Fibroblast of lung (primary cell): ENCODE results near the gene LTBP2. TPM values are rescaled to one million over a fixed set of nuclear protein-coding genes. Genes with fewer than 3 reads are reported as not detected.

Source experiments
- DNase-seq, 2 donors: peaks; one replicate each; pipeline versions ENCODE4 v3.0.0 to v3.0.0-alpha.2; 2010; ENCODE audit warnings: low read depth in 2 of 2
- H2AFZ ChIP-seq: 2 replicates; pipeline ENCODE4 v1.5.1; 2012; ENCODE audit warnings: low read length, control low read depth, inconsistent platforms
- H3K27ac ChIP-seq: 2 replicates; pipeline ENCODE4 v1.5.1; 2011; ENCODE audit warnings: low read length, control low read depth; ENCODE audit not compliant: insufficient read depth
- H3K27me3 ChIP-seq: 2 replicates; pipeline ENCODE4 v1.5.1; 2011; ENCODE audit warnings: mild to moderate bottlenecking, low read length; ENCODE audit not compliant: control insufficient read depth, insufficient read depth
- H3K36me3 ChIP-seq: 2 replicates; pipeline ENCODE4 v1.5.1; 2011; ENCODE audit warnings: low read length; ENCODE audit not compliant: control insufficient read depth, insufficient read depth
- H3K4me1 ChIP-seq: 2 replicates; pipeline ENCODE4 v1.5.1; 2011; ENCODE audit warnings: low read length; ENCODE audit not compliant: control insufficient read depth, insufficient read depth; ENCODE audit errors: extremely low read depth
- H3K4me2 ChIP-seq: 2 replicates; pipeline ENCODE4 v1.5.1; 2011; ENCODE audit warnings: low read length, control low read depth; ENCODE audit not compliant: insufficient read depth; ENCODE audit errors: extremely low read depth
- H3K4me3 ChIP-seq, 4 experiments: fragments of 200-600 bp in 1 of 4; sonication (generic) in 1 of 4; replicated peaks in 1 of 4; 2 replicates each; pipeline ENCODE4 v1.5.1; 2011 to 2016; ENCODE audit warnings: low read length in 4 of 4, low read depth in 3 of 4, mild to moderate bottlenecking in 3 of 4, control low read depth in 2 of 4, inconsistent platforms in 1 of 4, mixed read lengths in 1 of 4; ENCODE audit not compliant: insufficient read depth in 1 of 4; ENCODE audit errors: control extremely low read depth in 1 of 4
- H3K79me2 ChIP-seq: 2 replicates; pipeline ENCODE4 v1.5.1; 2012; ENCODE audit warnings: mild to moderate bottlenecking, low read length, inconsistent platforms; ENCODE audit not compliant: control insufficient read depth, insufficient read depth
- H3K9ac ChIP-seq: 2 replicates; pipeline ENCODE4 v1.5.1; 2011; ENCODE audit warnings: mild to moderate bottlenecking, low read length, control low read depth; ENCODE audit not compliant: insufficient read depth
- H3K9me3 ChIP-seq: 2 replicates; pipeline ENCODE4 v1.5.1; 2012; ENCODE audit warnings: low read depth, low read length; ENCODE audit not compliant: control insufficient read depth, insufficient read depth
- H4K20me1 ChIP-seq: 2 replicates; pipeline ENCODE4 v1.5.1; 2011; ENCODE audit warnings: low read length; ENCODE audit not compliant: control insufficient read depth, insufficient read depth; ENCODE audit errors: extremely low read depth
- CTCF ChIP-seq, 2 donors: IDR thresholded peaks in 1 of 2; conservative IDR thresholded peaks in 1 of 2; 1 replicate in 1 of 2; 2 replicates in 1 of 2; pipeline ENCODE4 v1.5.1; 2011 to 2012; ENCODE audit warnings: low read length in 2 of 2, control low read depth in 1 of 2, inconsistent platforms in 1 of 2, low read depth in 1 of 2, mild to moderate bottlenecking in 1 of 2
- EZH2 ChIP-seq: IDR thresholded peaks from 2 replicates; pipeline ENCODE4 v1.5.1; 2012; ENCODE audit warnings: low read length, control low read depth, mild to moderate bottlenecking; ENCODE audit errors: missing control alignments
- polyA plus RNA-seq, 2 donors: library from polyadenylated mRNA; depleted of rRNA in 1 of 2; stranded (reverse) in 1 of 2; unstranded in 1 of 2; fragments of >200 nt; gene quantifications; 2 replicates each; pipeline ENCODE4 v1.2.1, GENCODE V29; 2011 to 2012; ENCODE audit warnings: missing spikeins in 1 of 2
- total RNA-seq: library from RNA; depleted of rRNA; stranded (reverse); fragments of >200 nt; gene quantifications from 2 replicates; pipeline ENCODE4 v1.2.1, GENCODE V29; 2014

Gene LTBP2
- total and polyA plus RNA-seq, 2 donors (not counting 1 experiment from before 2014, with no cell fraction given) = 108 to 514 TPM

DNA sequence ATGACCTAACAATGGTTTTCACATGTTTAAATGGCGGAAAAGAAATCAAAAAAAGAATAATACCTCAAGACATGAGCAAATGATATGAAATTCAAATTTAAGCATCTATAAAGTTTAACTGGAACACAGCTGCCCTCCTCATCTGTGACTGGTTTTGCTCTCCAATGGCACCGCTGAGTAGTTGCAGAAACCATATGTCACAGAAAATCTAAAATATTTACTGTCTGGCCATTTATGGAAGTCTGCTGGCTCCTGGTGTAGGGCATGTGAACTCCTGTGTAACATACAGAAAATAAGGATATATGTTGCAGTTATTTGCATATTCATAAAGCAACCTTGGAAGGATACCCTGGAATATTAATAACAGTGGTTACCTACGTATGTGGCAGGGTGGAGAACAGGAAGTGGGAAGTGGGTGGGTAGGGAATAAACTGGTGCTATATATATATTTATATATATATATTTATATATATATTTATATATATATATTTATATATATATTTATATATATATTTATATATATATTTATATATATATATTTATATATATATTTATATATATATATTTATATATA, 48.4 kb downstream of the LTBP2 start:
- Histone ChIP-seq H2AFZ (no peak overlapping the region), H3K27ac (peak overlapping the region; percentile 72), H3K9me3 (no peaks in the 10 kb centered on the region), H3K27me3 (no peaks in the 10 kb centered on the region), H3K4me2 (peak overlapping the region; percentile 79), H3K79me2 (peaks cover 67% of the 10 kb centered on the region), H3K9ac (no peak overlapping the region), H3K36me3 (peaks cover 8% of the 10 kb centered on the region), H4K20me1 (no peaks in the 10 kb centered on the region), H3K4me1 (peaks cover 46% of the 10 kb centered on the region), H3K4me3 (peak overlapping the region in 3 of 4 experiments; percentile 5 to 39 (median 6))
- TF ChIP-seq EZH2 = no peak
- peak in 1 of 2 donors; percentile 20 for TF ChIP-seq CTCF (conservative IDR thresholded peaks at IDR 0.05 in 1 of 2, IDR thresholded peaks at IDR 0.05 in 1 of 2; ENCODE audit: low read depth in 1 of 2, low read length in 2 of 2)
- DNase-seq = no peak

GRCh38 chr14:74563233-74563585, 48.8 kb downstream of the LTBP2 start:
- Histone ChIP-seq H3K36me3 (peaks cover 8% of the 10 kb centered on the region), H3K27ac (peak overlapping the region; percentile 72), H3K9ac (no peak overlapping the region), H3K4me1 (peaks cover 46% of the 10 kb centered on the region), H3K4me2 (peak overlapping the region; percentile 79), H3K79me2 (peaks cover 65% of the 10 kb centered on the region), H4K20me1 (no peaks in the 10 kb centered on the region), H3K9me3 (no peaks in the 10 kb centered on the region), H2AFZ (no peak overlapping the region), H3K27me3 (no peaks in the 10 kb centered on the region), H3K4me3 (peak overlapping the region in 1 of 4 experiments; percentile 39)
- DNase-seq = peak in 1 of 2 donors; percentile 91
- no peak for TF ChIP-seq EZH2
- TF ChIP-seq CTCF (conservative IDR thresholded peaks at IDR 0.05 in 1 of 2, IDR thresholded peaks at IDR 0.05 in 1 of 2; ENCODE audit: low read depth in 1 of 2, low read length in 2 of 2) = no peak

GRCh38 chr14:74562515-74563232, 49.4 kb downstream of the LTBP2 start:
- Histone ChIP-seq H4K20me1 (no peaks in the 10 kb centered on the region), H3K79me2 (peaks cover 59% of the 10 kb centered on the region), H3K36me3 (peaks cover 6% of the 10 kb centered on the region), H3K4me2 (peak overlapping the region; percentile 79), H3K27ac (peak overlapping the region; percentile 72), H2AFZ (no peak overlapping the region), H3K4me1 (peaks cover 40% of the 10 kb centered on the region), H3K9ac (no peak overlapping the region), H3K9me3 (no peaks in the 10 kb centered on the region), H3K4me3 (peak overlapping the region in 1 of 4 experiments; percentile 39), H3K27me3 (no peaks in the 10 kb centered on the region)
- TF ChIP-seq EZH2 (no peak), CTCF (conservative IDR thresholded peaks at IDR 0.05 in 1 of 2, IDR thresholded peaks at IDR 0.05 in 1 of 2; ENCODE audit: low read depth in 1 of 2, low read length in 2 of 2) (no peak)
- peak in 1 of 2 donors; percentile 38 for DNase-seq
